Activated B cell treated with CpG ODN at 0.5 μM for 24 hours (primary cell): Measurements from ENCODE around the gene GPR183. TPM values are rescaled to one million over a fixed set of nuclear protein-coding genes. Genes with fewer than 3 reads are reported as not detected.

Source experiments
- ATAC-seq: fragments of 200-7000 bp; cut with Tn5 transposase; one replicate; pipeline ENCODE4 v1.10.0; 2021; ENCODE audit warnings: low read depth, mild to moderate bottlenecking, moderate library complexity
- CTCF ChIA-PET: fragments of 350-600 bp; sonication (Branson Sonifier 250); formaldehyde crosslinking; loops from one replicate; lab custom pipeline; 2021; ENCODE audit warnings: antibody characterized with exemption; lab: Charles Lee
- POLR2A ChIA-PET: fragments of 350-600 bp; sonication (Branson Sonifier 250); formaldehyde crosslinking; loops from one replicate; lab custom pipeline; 2021; ENCODE audit warnings: antibody characterized with exemption; lab: Charles Lee
- DNase-seq: peaks from one replicate; pipeline ENCODE4 v3.0.0; 2022
- H3K27ac Mint-ChIP-seq: one replicate; pipeline ENCODE4 v1.8.0; 2020; ENCODE audit warnings: mixed read lengths
- H3K27me3 Mint-ChIP-seq: one replicate; pipeline ENCODE4 v1.8.0; 2021; ENCODE audit warnings: mixed read lengths
- H3K36me3 Mint-ChIP-seq: one replicate; pipeline ENCODE4 v1.8.0; 2021; ENCODE audit warnings: low read depth, mixed read lengths
- H3K4me1 Mint-ChIP-seq: one replicate; pipeline ENCODE4 v1.8.0; 2021; ENCODE audit warnings: mixed read lengths
- H3K4me3 Mint-ChIP-seq: one replicate; pipeline ENCODE4 v1.8.0; 2020; ENCODE audit warnings: mild to moderate bottlenecking, mixed read lengths
- H3K9me3 Mint-ChIP-seq: one replicate; pipeline ENCODE4 v1.8.0; 2020; ENCODE audit warnings: mixed read lengths
- CTCF ChIP-seq: fragments of 200-600 bp; IDR thresholded peaks from one replicate; pipeline ENCODE4 v1.8.0; 2022; ENCODE audit warnings: antibody characterized with exemption, mild to moderate bottlenecking
- intact Hi-C: fragments of 100-400 bp; cut with micrococcal nuclease; formaldehyde crosslinking; loops from one replicate; pipeline ENCODE4 v1.15.1; 2024
- total RNA-seq: library from RNA; stranded (reverse); gene quantifications from 2 replicates; pipeline ENCODE4 v1.2.3, GENCODE V29; 2022

GPR183 gene
- total RNA-seq, 1 donor from 2014 or later: 84.5 TPM

DNA sequence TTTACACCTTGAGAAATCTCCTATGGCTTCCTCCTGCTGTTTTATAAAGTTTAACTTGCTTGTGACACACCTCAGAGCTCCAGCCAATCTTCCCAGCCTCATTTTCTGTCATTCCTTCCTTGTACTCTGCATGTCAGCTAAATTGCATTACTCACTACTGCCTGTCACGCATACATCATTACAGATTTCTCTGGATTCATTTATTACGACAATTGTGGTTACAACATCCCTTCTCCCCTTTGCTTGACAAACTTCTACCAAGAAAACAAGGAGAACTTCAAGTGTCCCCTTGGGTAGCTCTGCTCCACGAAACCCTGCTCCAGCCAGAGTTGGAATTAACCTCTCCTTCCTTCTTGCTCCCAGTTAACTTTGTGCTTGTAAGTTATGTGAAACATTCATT is 27.0 kb downstream of the GPR183 start:
- intact Hi-C loops: loop anchor here (5.0 kb wide), 2 partner anchors 217 to 327 kb away; partner anchors contain the start of gene CLYBL
- TF ChIP-seq CTCF: no peak
- DNase-seq (no peak), ATAC-seq (no peak)
- Mint-ChIP-seq H3K36me3 (peaks cover 36% of the 10 kb centered on the region), H3K4me3 (peak overlapping the region; percentile 16), H3K9me3 (no peaks in the 10 kb centered on the region), H3K27ac (peak overlapping the region; percentile 95), H3K27me3 (no peaks in the 10 kb centered on the region), H3K4me1 (peaks cover 97% of the 10 kb centered on the region)
- ChIA-PET CTCF (interaction anchor here (3.5 to 4.0 kb wide), 2 partner anchors 11 to 156 kb away, joined by 16 to 37 read pairs; no protein-coding TSS in a partner anchor), POLR2A (interaction anchor here (1.4 to 3.0 kb wide), 2 partner anchors 10 to 26 kb away, joined by 3 to 31 read pairs; partner anchors contain the start of gene GPR183)

DNA sequence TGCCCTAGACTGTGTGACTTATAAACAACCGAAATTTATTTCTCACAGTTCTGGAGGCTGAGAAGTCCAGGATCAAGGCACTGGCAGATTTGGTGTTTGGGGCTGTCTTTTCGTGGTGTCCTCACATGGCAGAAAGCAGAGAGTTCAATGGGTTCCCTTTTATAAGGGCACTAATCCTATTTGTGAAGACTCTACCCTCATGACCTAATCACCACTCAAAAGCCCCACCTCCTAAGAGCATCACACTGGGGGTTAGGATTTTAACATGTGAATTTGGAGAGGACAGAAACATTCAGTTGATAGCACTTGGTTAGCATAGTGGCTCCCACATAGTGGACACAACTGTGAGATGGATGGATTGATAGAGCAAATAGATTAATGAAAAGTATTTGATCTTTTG is 27.6 kb downstream of the GPR183 start:
- no peak overlapping the region for H3K4me3 Mint-ChIP-seq
- POLR2A ChIA-PET: interaction anchor here (1.4 kb wide), 1 partner anchor 27 kb away, joined by 3 read pairs; the partner anchor contains the start of gene GPR183
- H3K9me3 Mint-ChIP-seq: no peaks in the 10 kb centered on the region
- H3K36me3 Mint-ChIP-seq: peaks cover 39% of the 10 kb centered on the region
- no peaks in the 10 kb centered on the region for H3K27me3 Mint-ChIP-seq
- no peak for DNase-seq
- no peak for ATAC-seq
- TF ChIP-seq CTCF: no peak
- intact Hi-C loops: loop anchor here (5.0 kb wide), 2 partner anchors 218 to 328 kb away; partner anchors contain the start of gene CLYBL
- H3K4me1 Mint-ChIP-seq: peaks cover 97% of the 10 kb centered on the region
- peak overlapping the region; percentile 95 for H3K27ac Mint-ChIP-seq
- CTCF ChIA-PET: interaction anchor here (1.0 to 4.0 kb wide), 4 partner anchors 10 to 156 kb away, joined by 3 to 37 read pairs (median 13); no protein-coding TSS in a partner anchor

DNA sequence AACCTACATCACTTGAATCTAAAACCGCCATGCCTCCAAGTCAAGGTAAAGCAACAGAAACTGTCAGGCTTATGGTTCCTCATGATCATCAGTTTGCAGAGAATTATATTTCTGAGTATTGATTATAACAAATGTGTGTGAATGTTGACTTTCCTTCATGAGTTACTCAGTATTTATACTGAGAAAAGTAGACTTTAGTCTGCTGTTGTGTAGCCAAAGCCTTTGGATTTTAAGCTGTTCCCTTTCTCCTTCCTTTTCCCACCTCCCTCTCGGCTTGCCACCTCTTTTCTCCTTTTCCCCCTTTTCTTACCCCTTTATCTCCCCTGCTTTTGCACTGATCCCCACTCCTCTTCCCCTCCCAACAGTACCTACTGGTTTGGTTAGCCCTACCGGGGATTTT is 28.4 kb downstream of the GPR183 start:
- Mint-ChIP-seq H3K4me1 (peaks cover 95% of the 10 kb centered on the region), H3K9me3 (no peaks in the 10 kb centered on the region), H3K27ac (peak overlapping the region; percentile 72), H3K36me3 (peaks cover 40% of the 10 kb centered on the region), H3K27me3 (no peaks in the 10 kb centered on the region), H3K4me3 (no peak overlapping the region)
- ChIA-PET CTCF (interaction anchor here (1.0 to 3.5 kb wide), 3 partner anchors 9 to 157 kb away, joined by 3 to 16 read pairs (median 10); no protein-coding TSS in a partner anchor), POLR2A (interaction anchor here (0.5 to 1.6 kb wide), 3 partner anchors 9 to 96 kb away, joined by 3 read pairs; no protein-coding TSS in a partner anchor)
- DNase-seq: no peak
- intact Hi-C loops: no loop called here
- no peak for TF ChIP-seq CTCF
- no peak for ATAC-seq

DNA sequence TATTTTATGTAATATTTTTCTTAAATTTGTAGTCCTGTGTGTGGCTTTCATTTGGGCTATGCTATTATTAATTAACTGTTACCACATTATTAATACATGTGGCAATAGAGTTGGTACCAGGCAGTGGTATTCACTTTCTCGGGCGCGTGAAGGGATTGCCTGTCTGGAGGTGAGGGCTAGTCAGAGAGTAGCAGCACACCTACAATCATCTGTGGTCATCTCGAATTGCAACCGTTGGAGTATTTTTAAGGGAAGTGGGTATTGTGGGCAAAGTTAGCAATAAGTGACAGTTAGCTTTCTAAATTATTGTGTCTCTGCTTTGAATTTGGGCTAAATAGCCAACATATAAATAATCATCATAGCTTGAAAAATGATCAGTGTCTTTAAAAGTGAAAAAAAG is 29.0 kb downstream of the GPR183 start:
- no peak overlapping the region for H3K27ac Mint-ChIP-seq
- ChIA-PET POLR2A (interaction anchor here (0.5 to 1.6 kb wide), 3 partner anchors 10 to 97 kb away, joined by 3 read pairs; no protein-coding TSS in a partner anchor), CTCF (interaction anchor here (1.9 to 3.5 kb wide), 2 partner anchors 8 to 158 kb away, joined by 10 to 16 read pairs; no protein-coding TSS in a partner anchor)
- H3K4me1 Mint-ChIP-seq: peaks cover 94% of the 10 kb centered on the region
- H3K27me3 Mint-ChIP-seq: no peaks in the 10 kb centered on the region
- peaks cover 42% of the 10 kb centered on the region for H3K36me3 Mint-ChIP-seq
- intact Hi-C loops: no loop called here
- ATAC-seq: no peak
- no peaks in the 10 kb centered on the region for H3K9me3 Mint-ChIP-seq
- H3K4me3 Mint-ChIP-seq: no peak overlapping the region
- DNase-seq: no peak
- no peak for TF ChIP-seq CTCF

- TF ChIP-seq CTCF: no peak
- POLR2A ChIA-PET: interaction anchor here (1.1 to 1.6 kb wide), 2 partner anchors 10 to 97 kb away, joined by 3 read pairs; no protein-coding TSS in a partner anchor
- no peak for DNase-seq
- no peaks in the 10 kb centered on the region for H3K27me3 Mint-ChIP-seq
- no peak for ATAC-seq
- H3K4me1 Mint-ChIP-seq: peaks cover 91% of the 10 kb centered on the region
- peaks cover 44% of the 10 kb centered on the region for H3K36me3 Mint-ChIP-seq
- peaks cover 2% of the 10 kb centered on the region for H3K9me3 Mint-ChIP-seq
- CTCF ChIA-PET: interaction anchor here (1.9 to 3.5 kb wide), 2 partner anchors 8 to 158 kb away, joined by 10 to 16 read pairs; no protein-coding TSS in a partner anchor
- intact Hi-C loops: no loop called here
- H3K4me3 Mint-ChIP-seq: no peak overlapping the region
- no peak overlapping the region for H3K27ac Mint-ChIP-seq
Measured at GRCh38 chr13:99277629-99278028, 29.6 kb downstream of the GPR183 start.
